Measurements from ENCODE around the gene ADGRD2.

Gene ADGRD2

DNA sequence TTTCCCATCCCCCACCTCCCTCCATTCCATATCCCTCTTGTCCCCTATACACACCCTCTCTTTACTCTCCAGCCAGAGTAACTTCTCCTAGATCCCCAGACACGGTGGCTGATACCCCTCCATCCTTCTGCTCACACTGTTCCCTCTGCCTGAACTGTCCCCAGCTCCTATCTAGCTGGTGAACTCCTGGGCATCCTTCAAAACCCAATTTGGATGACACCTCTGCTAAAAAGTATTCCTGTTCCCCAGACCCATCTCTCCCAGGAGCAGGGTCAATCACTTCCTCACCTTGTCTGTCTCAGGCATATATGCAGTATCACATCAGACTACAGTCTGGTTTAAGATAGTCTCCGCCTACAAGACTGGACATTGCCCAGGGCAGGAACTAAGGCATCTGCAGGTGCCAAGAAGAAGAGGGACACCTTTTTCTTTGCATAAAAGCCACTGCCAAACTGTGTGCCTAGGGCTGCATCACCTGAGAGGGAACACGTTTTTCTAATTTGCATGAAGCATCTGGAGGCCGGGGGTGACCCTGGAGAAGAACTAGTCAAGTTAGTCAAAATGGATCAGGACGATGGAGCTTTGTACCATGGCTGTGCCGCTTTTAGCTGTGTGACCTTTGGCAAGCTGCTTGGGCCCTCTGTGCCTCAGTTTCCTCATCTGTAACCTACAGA lies 29.8 kb downstream of the ADGRD2 start:
- DNase-seq: no peak

GRCh38 chr9:124480621-124480981 lies 30.4 kb downstream of the ADGRD2 start:
- DNase-seq: no peak

GRCh38 chr9:124481115-124481514 lies 30.9 kb downstream of the ADGRD2 start:
- no peak for DNase-seq

- DNase-seq: no peak
These were observed 32.3 kb downstream of the ADGRD2 start for GRCh38 chr9:124482431-124483031.

DNA sequence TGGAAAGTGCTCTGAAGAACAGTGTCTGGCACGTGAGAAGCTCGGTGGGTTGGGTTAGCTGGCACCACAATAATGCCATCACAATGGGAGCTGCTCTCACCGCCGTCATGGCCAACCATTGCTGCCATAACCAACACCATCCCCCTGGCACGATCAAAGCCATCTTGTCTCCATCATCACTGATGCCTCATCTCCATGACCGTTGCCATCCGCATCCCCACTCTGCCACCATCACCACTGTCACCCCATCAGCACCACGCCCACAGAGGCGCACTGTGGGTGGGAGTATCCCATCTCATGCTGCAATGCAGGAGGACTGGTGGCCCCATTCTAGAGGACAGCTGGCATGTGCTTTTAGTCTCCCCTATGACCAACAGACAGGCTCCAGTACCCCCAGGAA lies 33.2 kb downstream of the ADGRD2 start:
- DNase-seq: no peak

DNA sequence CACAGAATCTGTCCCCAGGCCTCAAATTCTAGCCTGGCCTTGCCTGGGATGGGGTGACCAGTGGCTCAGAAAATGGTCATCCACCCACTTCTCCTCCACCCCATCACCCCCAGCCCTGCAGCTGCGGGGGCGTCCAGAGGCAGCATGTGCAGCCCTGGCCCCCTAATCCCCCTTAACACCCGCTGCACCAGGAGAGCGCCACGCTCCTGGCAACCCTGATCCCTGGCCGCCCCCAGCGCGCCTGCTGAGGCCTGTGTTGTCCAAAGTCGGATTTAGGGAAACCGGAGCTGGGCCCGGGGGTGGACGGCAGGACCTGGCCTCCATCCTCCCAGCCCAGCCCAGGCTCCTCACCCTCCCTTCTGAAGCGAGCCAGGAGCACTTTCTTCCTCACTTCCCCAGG lies 35.0 kb downstream of the ADGRD2 start:
- no peak for DNase-seq

DNA sequence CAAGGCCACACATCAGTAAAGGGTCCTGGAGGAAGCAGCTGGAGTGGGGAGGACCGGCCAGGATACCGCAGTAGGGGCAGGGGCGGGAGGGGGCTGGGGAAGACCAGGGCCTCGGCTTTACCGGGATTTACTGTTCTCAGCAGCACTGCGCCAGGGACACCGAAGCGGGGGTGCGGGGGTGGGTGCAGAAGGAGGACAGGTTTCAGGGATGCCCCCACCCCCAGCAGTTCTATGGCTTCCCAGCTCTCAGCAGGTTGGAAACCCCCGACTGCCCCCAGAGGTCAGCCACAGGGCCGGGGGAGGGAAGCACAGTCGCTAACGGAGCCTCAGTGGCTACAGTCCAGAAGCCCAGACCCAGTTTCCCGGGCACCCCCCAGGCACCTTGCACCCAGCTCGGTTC lies 35.7 kb downstream of the ADGRD2 start:
- DNase-seq: no peak

- no peak for DNase-seq
These were observed 36.6 kb downstream of the ADGRD2 start for GRCh38 chr9:124486778-124487259.

- DNase-seq: no peak
These were observed 37.3 kb downstream of the ADGRD2 start for GRCh38 chr9:124487260-124488182.

DNA sequence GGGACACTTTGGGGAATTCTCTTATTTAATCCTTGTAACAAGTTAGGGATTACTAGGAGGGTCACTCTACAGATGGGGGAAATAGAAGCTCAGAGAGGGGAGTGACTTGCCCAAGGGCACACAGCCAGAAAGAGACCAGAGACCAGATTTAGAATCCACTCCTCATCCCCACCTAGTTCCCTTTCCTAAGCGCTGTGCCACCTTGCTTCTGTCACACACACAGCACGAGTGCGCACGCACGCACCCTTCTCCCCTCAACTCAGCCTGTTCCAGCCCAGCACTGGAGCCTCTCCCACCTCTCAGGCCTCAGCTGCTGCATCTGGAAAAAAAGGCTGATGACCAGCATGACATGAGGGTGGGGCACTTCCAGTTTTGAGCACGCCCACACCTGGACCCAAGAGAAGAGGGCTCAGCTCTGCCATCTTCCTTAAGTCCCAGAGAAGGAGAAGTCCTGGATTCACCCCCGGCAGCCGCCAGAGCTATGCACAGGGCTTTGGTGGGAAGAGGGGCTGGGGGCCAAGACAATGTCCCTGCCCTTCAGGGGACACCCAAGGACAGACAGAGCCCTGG lies 38.5 kb downstream of the ADGRD2 start:
- no peak for DNase-seq

GRCh38 chr9:124489222-124489621 lies 39.0 kb downstream of the ADGRD2 start:
- DNase-seq: no peak

DNA sequence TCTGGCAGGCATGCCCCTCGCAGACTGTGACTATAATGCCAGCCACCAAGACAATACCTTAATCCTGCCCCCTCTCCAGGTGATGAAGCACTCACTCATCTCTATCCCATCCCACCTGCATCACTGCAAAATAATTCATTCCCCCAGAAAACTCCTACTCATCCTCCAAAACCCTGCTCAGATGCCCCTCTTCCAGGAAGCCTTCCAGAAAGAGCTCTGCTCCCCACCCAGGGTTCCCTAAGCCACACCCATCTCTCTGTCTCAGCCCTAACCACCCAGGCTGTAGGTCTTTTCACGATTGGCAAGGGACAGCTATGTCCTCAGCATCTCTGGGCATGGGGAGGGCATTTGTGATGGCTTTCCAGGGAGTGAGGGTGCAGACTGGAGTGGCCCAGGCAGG lies 39.8 kb downstream of the ADGRD2 start:
- DNase-seq: no peak

DNA sequence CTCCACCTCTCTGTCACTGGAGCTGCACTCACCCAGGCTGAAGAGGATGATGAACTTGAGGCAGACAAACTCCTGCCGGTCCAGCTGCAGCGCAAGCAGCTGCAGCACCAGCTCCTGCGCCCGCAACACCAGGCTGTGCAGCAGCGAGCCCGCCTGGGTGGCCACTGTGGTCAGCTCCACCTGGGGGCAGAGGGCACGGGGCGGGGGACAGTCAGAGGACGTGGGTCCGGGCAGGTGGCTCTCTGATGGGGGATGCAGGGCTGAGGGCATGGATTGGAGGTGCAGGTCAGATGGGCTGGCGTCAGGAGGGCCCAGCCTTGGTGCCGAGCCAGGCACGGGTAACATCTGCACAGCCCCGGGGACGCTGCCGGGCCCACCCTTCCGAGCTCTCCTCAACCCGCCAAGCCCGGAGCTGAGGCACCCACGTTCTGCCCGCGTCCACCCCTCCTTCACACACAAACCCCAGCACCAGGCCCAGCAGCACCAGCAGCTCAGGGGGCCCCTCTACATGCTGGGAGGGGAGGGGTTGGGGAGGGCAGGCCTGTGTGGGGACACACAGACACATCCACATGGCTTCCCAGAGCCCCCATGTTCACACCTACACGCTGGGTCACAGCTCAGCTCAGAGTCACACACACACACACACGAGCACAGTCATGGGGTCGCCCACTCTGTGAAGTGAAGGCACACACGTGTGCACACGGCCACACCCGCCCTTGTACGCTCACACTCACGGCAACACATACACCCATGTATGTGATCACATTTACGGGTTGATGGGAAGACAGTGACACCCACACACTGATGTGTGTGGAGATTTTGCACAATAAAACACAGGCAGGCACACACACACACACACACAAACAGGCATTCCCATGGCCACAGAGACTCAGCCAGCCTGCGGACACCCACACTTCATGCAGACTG lies 41.1 kb downstream of the ADGRD2 start:
- no peak for DNase-seq

DNA sequence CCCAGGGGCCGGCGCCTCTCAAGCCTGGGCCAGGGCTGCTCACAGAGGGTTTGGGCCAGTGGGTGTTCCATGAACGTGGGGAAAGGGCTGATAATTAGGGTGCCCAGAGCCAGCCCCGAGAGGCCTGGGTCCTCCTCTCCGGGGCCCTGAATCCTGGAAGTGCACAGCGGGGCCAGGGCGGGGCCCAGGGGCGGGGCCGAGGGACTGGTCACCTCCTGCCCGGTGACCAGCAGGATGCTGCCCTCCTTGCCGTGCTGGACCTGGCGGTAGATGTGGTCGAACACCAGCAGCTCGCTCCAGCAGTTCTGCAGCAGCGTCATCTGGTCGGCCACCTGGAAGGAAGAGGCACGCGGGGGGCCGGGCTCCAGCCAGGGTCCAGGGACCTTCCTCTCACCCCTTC lies 42.6 kb downstream of the ADGRD2 start:
- DNase-seq: no peak

- DNase-seq: no peak
These were observed 43.0 kb downstream of the ADGRD2 start for GRCh38 chr9:124493218-124493617.

DNA sequence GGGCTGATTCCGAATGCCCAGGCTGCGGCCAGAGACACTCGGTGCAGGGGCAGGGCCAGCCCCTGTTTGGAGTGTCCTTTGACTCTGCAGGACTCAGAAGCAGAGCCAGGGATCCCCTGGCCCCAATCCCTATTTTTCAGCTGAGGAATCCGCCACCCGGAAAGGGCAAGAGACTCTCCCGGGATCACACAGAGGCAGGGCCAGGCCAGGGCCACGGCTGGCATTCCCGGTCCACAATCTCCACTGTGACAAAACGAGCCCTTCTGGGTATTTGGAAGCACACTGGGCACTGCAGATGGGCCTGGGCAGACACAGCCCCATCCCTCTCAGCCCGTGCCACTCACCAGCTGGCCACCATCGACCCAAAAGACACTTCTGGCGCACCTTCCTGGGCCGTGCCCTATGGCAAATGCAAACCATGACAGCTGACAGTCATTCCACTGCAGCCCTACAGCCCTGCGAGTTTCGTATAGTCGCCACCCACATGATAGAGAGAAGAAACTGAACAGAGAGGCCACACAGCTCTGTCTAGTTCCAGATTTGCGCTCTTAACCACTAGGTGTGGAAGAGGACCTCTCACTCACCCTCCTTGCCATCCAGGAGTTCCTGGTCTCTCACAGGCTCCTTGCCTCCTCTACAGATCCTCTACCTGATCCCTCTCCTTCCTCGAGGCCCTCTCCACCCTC lies 43.7 kb downstream of the ADGRD2 start:
- DNase-seq: no peak

DNA sequence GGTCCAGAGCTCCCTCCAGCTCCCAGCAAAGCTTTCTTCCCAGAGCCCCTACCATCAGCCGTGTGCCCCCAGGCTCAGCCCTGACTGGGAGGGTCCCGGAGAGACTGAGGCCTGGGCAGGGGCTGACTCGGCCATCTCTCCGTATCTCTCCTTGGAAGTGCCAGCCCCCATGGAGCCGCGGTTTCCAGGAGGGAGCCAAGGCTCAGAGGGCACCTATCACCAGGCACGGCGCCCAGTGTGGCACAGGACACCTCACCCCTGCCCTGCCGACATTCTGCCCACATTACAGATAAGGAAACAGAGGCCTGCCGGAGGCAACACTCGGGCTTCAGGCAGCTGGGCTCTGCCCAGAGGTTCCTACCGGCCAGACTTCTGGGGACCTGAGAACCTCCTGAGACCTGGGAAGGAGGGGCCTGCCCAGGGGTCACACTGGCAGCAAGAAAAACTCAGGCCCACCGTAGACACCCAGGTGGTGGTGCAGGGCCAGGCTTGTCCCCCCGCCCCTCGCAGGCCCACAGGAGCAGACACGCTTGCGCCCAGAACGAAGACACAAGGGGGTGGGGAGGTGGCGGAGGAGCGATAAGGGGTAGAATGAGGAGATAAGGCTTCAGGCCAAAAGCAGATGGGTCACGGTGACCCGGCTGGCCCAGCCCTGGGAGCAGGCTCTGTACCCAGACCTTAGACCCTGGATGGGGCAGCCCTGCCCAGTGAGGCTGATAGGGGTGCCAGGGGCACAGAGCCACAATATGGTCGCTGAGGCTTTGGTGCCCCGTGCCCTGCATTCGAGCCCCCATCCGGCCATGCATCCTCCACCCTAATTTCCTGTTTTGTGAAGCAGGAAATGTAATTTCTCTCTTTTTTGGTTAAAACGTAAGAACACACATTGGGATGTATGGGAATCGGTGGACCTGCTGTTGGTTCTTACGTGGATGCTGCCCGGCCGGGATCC lies 45.1 kb downstream of the ADGRD2 start:
- no peak for DNase-seq

DNA sequence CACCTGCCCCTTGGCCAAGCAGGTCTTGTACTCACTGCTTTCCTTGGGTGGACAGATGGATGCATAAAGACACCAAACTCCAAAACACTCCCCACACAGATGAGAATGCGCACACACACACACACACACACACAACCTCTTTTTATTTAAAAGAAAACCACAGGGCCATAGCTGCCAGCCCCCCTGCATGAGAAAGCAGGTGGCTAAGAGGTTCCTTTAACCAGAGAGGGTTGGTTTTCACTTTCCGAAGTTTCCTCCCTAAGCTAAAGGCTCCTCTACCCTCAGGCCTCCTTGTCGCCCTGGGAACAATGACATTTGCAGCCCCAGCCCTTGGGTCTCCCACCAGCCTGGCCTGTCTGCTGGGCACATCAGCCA lies 45.8 kb downstream of the ADGRD2 start:
- DNase-seq: no peak

GRCh38 chr9:124496463-124496862 lies 46.2 kb downstream of the ADGRD2 start:
- DNase-seq: no peak

DNA sequence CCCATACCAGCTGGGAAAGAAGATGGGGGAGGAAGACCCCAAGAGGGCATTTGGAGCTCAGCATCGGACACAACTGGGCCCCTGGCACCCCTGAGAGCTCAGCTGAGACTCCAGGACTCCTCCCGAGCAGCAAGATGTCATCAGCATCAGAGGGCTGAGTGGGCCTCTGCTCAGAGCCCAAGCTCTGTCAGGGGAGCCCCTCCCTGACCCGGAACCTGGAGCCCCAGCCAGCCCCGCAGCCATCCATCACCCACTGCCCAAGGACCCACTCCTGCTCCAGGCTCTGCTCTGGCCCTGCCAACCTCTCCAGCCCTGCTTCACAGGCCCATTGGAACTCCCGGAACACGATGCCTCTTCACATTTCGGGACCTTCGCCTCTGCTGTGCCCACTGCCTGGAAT lies 47.2 kb downstream of the ADGRD2 start:
- DNase-seq: no peak

DNA sequence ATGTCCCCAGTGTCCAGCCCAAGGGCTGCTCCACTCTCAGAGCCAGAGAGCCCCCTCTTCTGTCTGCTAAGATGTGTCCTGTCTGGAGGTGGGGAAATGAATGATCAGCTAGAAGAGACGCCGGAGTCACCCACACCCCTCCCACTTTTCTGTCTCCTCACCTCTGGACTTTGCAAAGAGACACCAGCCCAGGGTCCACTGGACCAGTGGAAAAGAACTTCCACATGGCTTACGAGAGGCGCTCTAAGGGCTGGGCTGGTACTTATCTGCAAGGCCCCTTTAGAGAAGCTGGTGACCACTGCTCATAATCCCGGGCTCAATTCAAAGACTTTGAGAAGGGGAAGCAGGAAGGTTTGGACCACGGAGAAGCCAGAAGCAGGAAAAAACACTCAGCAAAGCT lies 47.8 kb downstream of the ADGRD2 start:
- DNase-seq: no peak

Measured in NCI-H1436 treated with DMSO at 0.1 percent for 48 hours (cell line).